Keratinocyte (primary cell): ENCODE results near the gene FANCL.

Source experiments
- EZH2 ChIP-seq: IDR thresholded peaks from one replicate; pipeline ENCODE4 v1.6.1; 2012; ENCODE audit warnings: inconsistent platforms, mild to moderate bottlenecking, low read length, moderate library complexity
- TF ChIP-seq, protein P1 (sequence below), 3 experiments: IDR thresholded peaks in 1 of 3; conservative IDR thresholded peaks in 1 of 3; optimal IDR thresholded peaks in 1 of 3; 2 replicates in 2 of 3; 3 replicates in 1 of 3; pipeline versions ENCODE3 to v1.5.1; 2011; ENCODE audit warnings: low read length in 3 of 3, mild to moderate bottlenecking in 3 of 3, moderate library complexity in 2 of 3, control low read depth in 1 of 3, inconsistent platforms in 1 of 3; ENCODE audit not compliant: insufficient read depth in 2 of 3; ENCODE audit errors: extremely low read depth in 1 of 3

DNA sequence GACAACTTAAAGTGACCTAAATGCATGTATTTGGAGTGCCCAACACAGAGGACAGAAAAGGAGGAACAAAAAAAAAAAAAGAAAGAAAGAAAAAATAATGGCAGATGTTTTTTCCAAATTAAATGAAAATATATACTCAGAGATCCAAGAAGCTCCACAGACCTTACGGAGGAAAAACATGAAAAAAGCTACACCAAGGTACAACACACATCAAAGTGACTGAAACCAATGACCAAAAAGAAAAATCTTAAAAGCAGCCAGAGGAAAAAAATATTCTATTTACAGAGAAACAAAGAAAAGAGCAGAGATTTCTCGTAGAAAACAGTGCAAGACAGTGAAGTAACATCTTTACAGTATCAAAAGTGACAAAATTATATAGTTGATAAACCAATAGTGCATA lies 5.1 kb downstream of the FANCL start:
- TF ChIP-seq, protein P1, sequence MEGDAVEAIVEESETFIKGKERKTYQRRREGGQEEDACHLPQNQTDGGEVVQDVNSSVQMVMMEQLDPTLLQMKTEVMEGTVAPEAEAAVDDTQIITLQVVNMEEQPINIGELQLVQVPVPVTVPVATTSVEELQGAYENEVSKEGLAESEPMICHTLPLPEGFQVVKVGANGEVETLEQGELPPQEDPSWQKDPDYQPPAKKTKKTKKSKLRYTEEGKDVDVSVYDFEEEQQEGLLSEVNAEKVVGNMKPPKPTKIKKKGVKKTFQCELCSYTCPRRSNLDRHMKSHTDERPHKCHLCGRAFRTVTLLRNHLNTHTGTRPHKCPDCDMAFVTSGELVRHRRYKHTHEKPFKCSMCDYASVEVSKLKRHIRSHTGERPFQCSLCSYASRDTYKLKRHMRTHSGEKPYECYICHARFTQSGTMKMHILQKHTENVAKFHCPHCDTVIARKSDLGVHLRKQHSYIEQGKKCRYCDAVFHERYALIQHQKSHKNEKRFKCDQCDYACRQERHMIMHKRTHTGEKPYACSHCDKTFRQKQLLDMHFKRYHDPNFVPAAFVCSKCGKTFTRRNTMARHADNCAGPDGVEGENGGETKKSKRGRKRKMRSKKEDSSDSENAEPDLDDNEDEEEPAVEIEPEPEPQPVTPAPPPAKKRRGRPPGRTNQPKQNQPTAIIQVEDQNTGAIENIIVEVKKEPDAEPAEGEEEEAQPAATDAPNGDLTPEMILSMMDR (optimal IDR thresholded peaks at IDR 0.05 in 1 of 3, IDR thresholded peaks at IDR 0.05 in 1 of 3, conservative IDR thresholded peaks at IDR 0.05 in 1 of 3; ENCODE audit: extremely low read depth in 1 of 3, insufficient read depth in 2 of 3, low read length in 3 of 3): no peak
- no peak for TF ChIP-seq EZH2
